ENCODE results near the gene SOX9.

SOX9 gene

GRCh38 chr17:72120642-72121163, at the start of gene SOX9:
Gene SOX9 (plus strand): TSS chr17:72121020. CDS start chr17:72121392, 372 bp downstream.
- DNase-seq (no peak), ATAC-seq (no peak)

- DNase-seq (no peak), ATAC-seq (no peak)
These were observed 49.5 kb upstream of the SOX9 start for GRCh38 chr17:72071330-72071729.

- ATAC-seq (no peak), DNase-seq (no peak)
These were observed 44.7 kb upstream of the SOX9 start for GRCh38 chr17:72075995-72076677.

GRCh38 chr17:72076678-72077030, 44.2 kb upstream of the SOX9 start:
- DNase-seq, result no peak
- no peak for ATAC-seq

- ATAC-seq (no peak), DNase-seq (no peak)
These were observed 43.4 kb upstream of the SOX9 start for GRCh38 chr17:72077326-72077960.

GRCh38 chr17:72079700-72080099, 41.1 kb upstream of the SOX9 start:
- ATAC-seq, result no peak
- DNase-seq, result no peak

DNA sequence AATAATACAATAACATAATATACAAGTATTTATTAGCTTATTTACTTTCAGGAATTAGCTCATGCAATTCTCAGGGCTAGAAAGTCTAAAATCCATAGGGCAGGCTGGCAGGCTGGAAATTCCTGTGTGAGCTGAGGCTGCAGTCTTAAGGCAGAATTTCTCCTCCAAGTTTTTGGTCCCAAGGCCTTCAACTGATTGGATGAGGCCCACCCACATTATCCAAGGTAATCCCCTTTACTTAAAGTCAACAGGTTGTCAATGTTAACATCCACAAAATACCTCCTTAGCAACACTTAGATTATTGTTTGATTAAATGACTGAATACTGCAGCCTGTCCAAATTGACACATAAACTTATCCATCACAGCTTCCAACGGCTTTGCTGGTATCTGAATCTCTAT, 32.9 kb upstream of the SOX9 start:
- ATAC-seq, result no peak
- no peak for DNase-seq

DNA sequence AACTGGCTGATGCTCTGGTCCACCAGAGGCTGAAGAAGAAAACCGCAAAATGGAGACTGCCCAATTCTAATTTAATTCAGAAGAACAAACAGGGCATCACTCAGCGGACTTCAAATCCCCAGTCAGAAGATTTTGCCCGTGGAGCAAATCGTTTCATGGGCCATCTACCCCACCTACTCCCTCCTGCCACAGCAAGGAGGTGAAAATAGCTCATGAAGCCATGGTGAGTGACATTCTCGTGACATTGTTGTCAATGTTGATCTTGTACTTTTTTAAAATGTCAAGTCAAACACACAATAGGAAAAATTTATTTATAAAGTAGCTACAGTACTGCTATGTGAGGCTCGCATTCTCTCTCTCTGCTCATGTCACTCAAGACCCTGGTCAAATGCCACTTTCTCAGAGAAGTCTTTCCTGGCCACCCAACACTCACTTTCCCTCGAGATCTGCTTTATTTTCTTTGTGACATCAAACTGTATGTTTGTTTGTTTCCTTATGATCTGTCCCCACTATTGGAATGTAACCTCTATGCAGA, 31.3 kb upstream of the SOX9 start:
- DNase-seq, result no peak

DNA sequence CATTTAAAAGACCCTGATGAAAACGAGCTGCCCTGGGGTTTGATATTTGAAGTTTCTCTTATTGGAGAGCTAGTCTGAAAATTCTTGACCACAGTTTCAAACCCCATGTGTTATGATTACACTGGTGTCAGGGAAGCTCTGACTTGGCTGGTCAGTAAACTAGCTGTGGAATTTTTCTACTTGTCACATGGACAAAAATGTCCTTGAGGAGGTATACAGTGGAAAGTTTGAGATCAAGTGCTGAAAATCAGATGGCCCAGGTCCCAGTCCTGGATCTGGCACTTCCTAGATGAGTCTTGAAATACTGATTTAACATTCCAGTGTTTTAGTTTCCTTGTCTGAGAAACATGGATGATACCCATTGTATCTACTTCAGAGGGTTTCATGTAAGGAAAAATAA, 30.7 kb upstream of the SOX9 start:
- ATAC-seq, result no peak

More for the DNA sequence above, 31.3 kb upstream of the SOX9 start:
- ATAC-seq, result no peak

GRCh38 chr17:72092710-72093322, 28.0 kb upstream of the SOX9 start:
- DNase-seq, result no peak
- no peak for ATAC-seq

More for the DNA sequence above, 30.7 kb upstream of the SOX9 start:
- DNase-seq, result no peak

DNA sequence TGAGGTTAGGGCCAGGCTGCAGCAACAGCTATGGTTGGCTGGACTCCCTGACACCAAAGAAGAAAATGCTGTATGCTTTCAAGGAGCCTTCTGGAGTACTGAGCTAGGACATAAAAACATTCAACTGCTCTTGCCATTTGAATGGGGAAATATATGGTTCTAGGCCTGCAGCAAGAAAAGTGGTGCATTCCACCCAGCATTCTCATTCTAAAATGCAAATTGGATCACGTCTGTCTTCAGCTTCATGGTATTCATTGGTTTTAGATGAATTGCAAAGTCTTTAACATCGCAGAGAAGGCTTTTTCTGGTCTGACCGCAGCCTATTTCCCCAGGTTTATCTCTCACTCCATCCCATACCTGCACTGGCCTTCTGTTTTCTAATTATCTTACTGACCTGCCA, 27.1 kb upstream of the SOX9 start:
- ATAC-seq (no peak), DNase-seq (no peak)

DNA sequence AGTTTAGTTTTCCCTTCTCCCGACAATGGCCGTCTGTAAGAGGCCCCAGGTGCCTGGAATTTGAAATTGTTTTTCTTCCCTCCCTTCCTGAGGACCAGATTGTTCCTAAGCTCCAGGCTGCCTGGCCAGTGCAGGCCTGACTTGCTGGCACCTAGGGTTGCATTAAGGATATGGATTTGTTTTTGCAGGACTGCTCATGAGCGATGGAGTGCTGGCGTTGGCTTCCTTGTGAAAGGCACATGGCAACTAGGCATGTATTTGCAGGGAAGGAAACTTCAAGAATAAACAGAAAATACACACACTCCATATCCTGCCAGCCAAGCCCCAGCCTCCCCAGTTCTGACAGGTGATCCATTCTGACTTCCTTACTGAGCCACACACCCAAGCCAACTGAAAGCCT, 25.5 kb upstream of the SOX9 start:
- ATAC-seq, result no peak
- no peak for DNase-seq

GRCh38 chr17:72097144-72097543, 23.7 kb upstream of the SOX9 start:
- no peak for ATAC-seq
- DNase-seq, result no peak

GRCh38 chr17:72099919-72100318, 20.9 kb upstream of the SOX9 start:
- DNase-seq, result no peak
- no peak for ATAC-seq

- DNase-seq (no peak), ATAC-seq (no peak)
These were observed 20.4 kb upstream of the SOX9 start for GRCh38 chr17:72100470-72100869.

DNA sequence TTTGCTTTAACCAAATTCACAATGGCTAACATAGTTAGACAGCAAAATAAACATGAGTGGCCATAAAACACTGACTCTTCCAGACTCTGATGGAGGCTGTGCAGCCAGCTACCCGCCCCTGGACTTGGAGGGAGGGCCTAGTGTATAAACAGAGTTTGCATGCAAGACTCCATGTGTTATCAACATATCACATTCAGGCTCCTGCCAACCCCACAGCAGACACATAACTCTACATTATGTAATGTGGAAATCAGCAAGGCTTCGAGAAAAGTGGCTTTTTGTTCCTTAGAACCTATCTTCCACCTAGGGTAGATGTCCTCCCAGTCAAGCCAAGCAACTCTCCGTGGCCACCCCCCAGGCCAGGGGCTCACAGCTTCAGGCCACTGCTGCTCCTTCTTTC, 19.3 kb upstream of the SOX9 start:
- DNase-seq (no peak), ATAC-seq (no peak)

DNA sequence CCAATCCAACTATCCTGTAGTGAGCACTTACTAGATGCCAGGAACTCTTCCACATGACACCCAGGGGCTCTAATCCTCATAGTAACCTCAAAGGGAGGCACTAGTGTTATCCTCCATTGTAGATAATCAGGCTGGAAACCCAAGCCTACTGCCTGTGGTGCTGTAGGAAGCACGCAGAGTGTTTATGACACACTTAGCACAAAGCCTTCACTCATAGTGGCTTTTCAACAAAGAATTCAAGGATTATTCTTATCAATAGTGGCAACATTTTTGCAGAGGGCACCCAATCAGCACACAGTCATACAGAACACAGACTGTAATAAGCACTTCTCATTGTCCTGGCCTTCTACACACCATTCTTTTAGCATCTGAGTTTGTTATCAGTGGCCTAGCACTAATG, 18.5 kb upstream of the SOX9 start:
- ATAC-seq, result no peak
- no peak for DNase-seq

DNA sequence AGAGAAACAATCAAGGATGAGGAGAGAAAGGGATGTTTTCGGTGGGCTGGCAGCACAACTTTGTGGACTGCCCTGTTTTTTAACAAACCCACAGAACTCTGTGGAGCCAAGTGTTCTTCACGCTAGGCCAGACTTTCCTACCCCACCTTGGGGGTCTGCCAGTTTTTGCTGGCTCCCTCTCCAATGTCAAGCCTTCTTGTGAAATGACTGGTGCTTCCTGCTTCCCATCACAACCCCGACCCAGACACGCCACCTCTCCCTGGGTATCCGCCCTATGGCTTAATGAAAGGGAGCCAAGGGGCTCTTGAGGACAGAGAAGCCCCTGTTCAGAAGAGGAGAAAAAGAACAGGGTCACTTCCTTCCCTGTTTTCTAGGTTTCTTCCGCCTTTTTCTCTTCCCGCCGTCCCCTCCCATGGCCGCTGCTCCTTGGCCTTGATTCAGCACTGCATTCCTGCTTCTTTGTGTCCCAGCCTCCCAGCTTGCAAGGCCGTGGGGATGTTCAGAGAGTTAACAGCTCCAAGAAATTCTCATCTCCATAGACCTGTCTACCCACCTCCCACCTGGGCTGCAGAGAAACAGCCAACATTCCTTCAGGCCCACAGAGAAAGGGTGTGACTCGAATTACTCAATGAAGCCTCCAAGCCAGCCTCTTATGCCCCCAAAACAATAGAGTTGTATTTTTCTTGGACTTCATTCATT, 16.5 kb upstream of the SOX9 start:
- ATAC-seq (no peak), DNase-seq (no peak)

GRCh38 chr17:72104863-72105234, 16.0 kb upstream of the SOX9 start:
- ATAC-seq, result no peak
- DNase-seq, result no peak

DNA sequence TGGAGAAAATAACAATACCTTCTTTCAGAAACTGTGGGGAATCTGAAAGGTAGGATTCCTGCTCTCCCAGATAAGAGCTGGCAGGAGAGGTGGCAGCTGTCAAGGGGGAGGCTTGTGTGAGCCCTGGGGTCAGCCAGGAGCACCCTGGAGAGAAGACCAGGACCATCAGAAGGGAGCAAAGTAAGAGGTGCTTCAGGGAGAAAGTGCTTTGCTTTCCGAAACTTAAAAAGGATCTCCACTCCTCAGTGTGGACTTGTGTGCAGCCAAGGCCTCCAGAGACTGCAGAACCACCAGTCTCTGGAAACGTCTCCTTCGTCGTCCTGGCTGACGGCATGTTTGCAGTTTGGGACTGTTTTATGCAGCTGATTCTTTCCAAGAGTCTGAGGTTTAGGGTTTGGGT, 13.7 kb upstream of the SOX9 start:
- no peak for ATAC-seq
- DNase-seq, result no peak

GRCh38 chr17:72110231-72110941, 10.4 kb upstream of the SOX9 start:
- no peak for DNase-seq
- no peak for ATAC-seq

DNA sequence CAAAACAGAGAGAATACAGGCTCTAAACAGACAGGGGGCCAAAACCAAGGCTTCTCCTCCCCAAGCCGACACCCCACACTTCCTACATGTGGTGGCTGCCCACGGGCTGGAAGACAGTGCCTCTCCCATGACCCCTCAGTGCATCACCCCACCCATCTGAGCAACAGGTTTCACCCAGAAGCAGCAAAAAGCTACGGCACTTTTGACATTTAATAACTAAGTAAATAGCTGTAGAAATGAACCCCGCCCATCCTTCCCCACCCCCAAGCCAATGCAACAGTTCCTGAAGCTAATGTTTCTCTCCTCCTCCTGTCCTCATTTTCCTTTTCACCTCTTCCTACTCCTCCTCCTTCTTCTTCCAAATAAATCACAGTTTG, 9.9 kb upstream of the SOX9 start:
- DNase-seq, result no peak
- no peak for ATAC-seq
